Measurements from ENCODE around the gene EXOSC2. TPM values are rescaled to one million over a fixed set of nuclear protein-coding genes. Genes with fewer than 3 reads are reported as not detected.

Gene EXOSC2
- total RNA-seq, 1 donor: 32.8 TPM

GRCh38 chr9:130715270-130715669 lies 21.7 kb downstream of the EXOSC2 start:
- DNase-seq (ENCODE audit: low read depth): no peak
- peak overlapping the region; percentile 89 for H3K4me3 ChIP-seq (ENCODE audit: low read depth, low read length)
- TF ChIP-seq CTCF (IDR thresholded peaks at IDR 0.05; ENCODE audit: insufficient read depth, low read depth, low read length): no peak

GRCh38 chr9:130718562-130718961 lies 25.0 kb downstream of the EXOSC2 start:
- TF ChIP-seq CTCF (IDR thresholded peaks at IDR 0.05; ENCODE audit: insufficient read depth, low read depth, low read length): no peak
- no peak for DNase-seq (ENCODE audit: low read depth)
- H3K4me3 ChIP-seq (ENCODE audit: low read depth, low read length): no peak overlapping the region

- DNase-seq (ENCODE audit: low read depth): no peak
- no peak for TF ChIP-seq CTCF (IDR thresholded peaks at IDR 0.05; ENCODE audit: insufficient read depth, low read depth, low read length)
Measured at GRCh38 chr9:130720762-130721161, 27.2 kb downstream of the EXOSC2 start.

GRCh38 chr9:130728721-130729120 lies 35.1 kb downstream of the EXOSC2 start:
- TF ChIP-seq CTCF (IDR thresholded peaks at IDR 0.05; ENCODE audit: insufficient read depth, low read depth, low read length): no peak
- peak; percentile 70 for DNase-seq (ENCODE audit: low read depth)
- H3K4me3 ChIP-seq (ENCODE audit: low read depth, low read length): no peak overlapping the region

More at GRCh38 chr9:130720762-130721161, 27.2 kb downstream of the EXOSC2 start:
- H3K4me3 ChIP-seq (ENCODE audit: low read depth, low read length): no peak overlapping the region

GRCh38 chr9:130729145-130729544 lies 35.6 kb downstream of the EXOSC2 start:
- no peak for TF ChIP-seq CTCF (IDR thresholded peaks at IDR 0.05; ENCODE audit: insufficient read depth, low read depth, low read length)
- no peak overlapping the region for H3K4me3 ChIP-seq (ENCODE audit: low read depth, low read length)
- DNase-seq (ENCODE audit: low read depth): no peak

- H3K4me3 ChIP-seq (ENCODE audit: low read depth, low read length): no peak overlapping the region
- TF ChIP-seq CTCF (IDR thresholded peaks at IDR 0.05; ENCODE audit: insufficient read depth, low read depth, low read length): no peak
- peak; percentile 7 for DNase-seq (ENCODE audit: low read depth)
Measured at GRCh38 chr9:130731355-130731754, 37.8 kb downstream of the EXOSC2 start.

- no peak for DNase-seq (ENCODE audit: low read depth)
- no peak overlapping the region for H3K4me3 ChIP-seq (ENCODE audit: low read depth, low read length)
- peak; percentile 8 for TF ChIP-seq CTCF (IDR thresholded peaks at IDR 0.05; ENCODE audit: insufficient read depth, low read depth, low read length)
Measured at GRCh38 chr9:130732136-130732535, 38.6 kb downstream of the EXOSC2 start.
